NB4 (cell line): ENCODE results near the gene WDFY4.

ENCODE experiments used
- CTCF ChIP-seq: IDR thresholded peaks from one replicate; pipeline ENCODE4 v1.5.1; 2012; ENCODE audit warnings: low read depth, low read length
- MAX ChIP-seq: IDR thresholded peaks from 2 replicates; pipeline ENCODE4 v1.6.1; 2011; ENCODE audit warnings: low read depth, low read length
- MYC ChIP-seq: IDR thresholded peaks from 2 replicates; pipeline ENCODE4 v1.6.1; 2011; ENCODE audit warnings: low read depth, low read length
- POLR2A ChIP-seq: IDR thresholded peaks from 2 replicates; pipeline ENCODE4 v1.6.1; 2011; ENCODE audit warnings: mild to moderate bottlenecking; ENCODE audit not compliant: insufficient read length; ENCODE audit errors: extremely low read depth

GRCh38 chr10:48878091-48878490 is 193.4 kb downstream of the WDFY4 start:
- no peak for TF ChIP-seq CTCF
- TF ChIP-seq POLR2A: no peak
- TF ChIP-seq MYC: no peak
- TF ChIP-seq MAX: no peak
